K562 (cell line): ENCODE measurements around the gene SLC35B1. TPM values are rescaled to one million over a fixed set of nuclear protein-coding genes. Genes with fewer than 3 reads are reported as not detected.
A peak's percentile ranks its signal among the peaks of the same experiment; 100 is the strongest.

Source experiments
- ATAC-seq: fragments of 200-7000 bp; cut with Tn5 transposase; 3 replicates; pipeline ENCODE4 v1.9.1; 2020; ENCODE audit warnings: moderate library complexity
- BruUV-seq: library from RNA; stranded (reverse); fragments of 400-500 nt; replicated peaks from 2 replicates; lab custom pipeline; 2021; lab: Mats Ljungman, UMichigan
- CTCF ChIA-PET: fragments of 300-600 bp; formaldehyde crosslinking; extraction: SDS; loops from one replicate; lab custom pipeline; 2021; ENCODE audit warnings: low intra/inter-chr PET ratio; lab: Yijun Ruan, JAX
- POLR2A ChIA-PET: fragments of 300-600, 350-650 bp; sonication (Branson Sonifier 250); formaldehyde crosslinking; extraction: SDS; loops from one replicate; lab custom pipeline; 2021; ENCODE audit warnings: antibody characterized with exemption, inconsistent platforms; lab: Yijun Ruan, JAX
- DNase-seq, 4 experiments: peaks; one replicate each; pipeline versions ENCODE4 v3.0.0 to v3.0.0-alpha.2; 2011 to 2018; ENCODE audit warnings: low spot score in 3 of 4, mixed read lengths in 3 of 4; ENCODE audit errors: extremely low read depth in 1 of 4
- FAIRE-seq: peaks from 2 replicates; lab custom pipeline; 2011; peaks lifted over from hg19 to GRCh38; lab: Jason Lieb, UNC
- H2AFZ ChIP-seq: 2 replicates; pipeline ENCODE4 v1.6.0; 2011; ENCODE audit warnings: low read depth, low read length, control low read depth, inconsistent platforms
- H3K27ac ChIP-seq: fragments of 200-600 bp; 3 replicates; pipeline ENCODE4 v1.8.0; 2011; ENCODE audit warnings: low read depth, mild to moderate bottlenecking, control low read depth, inconsistent platforms, low read length, moderate library complexity, mixed read lengths; ENCODE audit errors: extremely low read depth
- H3K27me3 ChIP-seq, 2 experiments: fragments of 300-600 bp in 1 of 2; 2 replicates in 1 of 2; 3 replicates in 1 of 2; pipeline versions ENCODE4 v1.6.0 to v1.8.0; 2011; ENCODE audit warnings: inconsistent platforms in 2 of 2, low read length in 2 of 2, mild to moderate bottlenecking in 1 of 2, mixed read lengths in 1 of 2, moderate library complexity in 1 of 2; ENCODE audit not compliant: control insufficient read depth in 2 of 2, insufficient read depth in 2 of 2
- H3K36me3 ChIP-seq: fragments of 300-600 bp; 3 replicates; pipeline ENCODE4 v1.8.0; 2011; ENCODE audit warnings: mild to moderate bottlenecking, low read length, inconsistent platforms; ENCODE audit not compliant: control insufficient read depth, insufficient read depth
- H3K4me1 ChIP-seq, 2 experiments: fragments of 200-600 bp in 1 of 2; replicated peaks in 1 of 2; 2 replicates in 1 of 2; 3 replicates in 1 of 2; pipeline versions ENCODE4 v1.5.1 to v1.8.0; 2011; ENCODE audit warnings: inconsistent platforms in 2 of 2, low read length in 2 of 2, mild to moderate bottlenecking in 1 of 2, mixed read lengths in 1 of 2, moderate library complexity in 1 of 2; ENCODE audit not compliant: control insufficient read depth in 2 of 2, insufficient read depth in 2 of 2
- H3K4me2 ChIP-seq: 2 replicates; pipeline ENCODE4 v1.6.1; 2011; ENCODE audit warnings: low read length, control low read depth, inconsistent platforms, mixed read lengths; ENCODE audit not compliant: insufficient read depth
- H3K4me3 ChIP-seq: fragments of 200-600 bp; sonication (generic), shearing (Covaris generic); 2 replicates; pipeline ENCODE4 v1.5.1; 2016; ENCODE audit warnings: control low read depth, inconsistent platforms
- H3K79me2 ChIP-seq: fragments of 200-600 bp; 3 replicates; pipeline ENCODE4 v1.8.0; 2011; ENCODE audit warnings: low read length, inconsistent platforms; ENCODE audit not compliant: control insufficient read depth, insufficient read depth
- H3K9ac ChIP-seq, 2 experiments: 2 replicates each; pipeline versions ENCODE4 v1.6.0 to v1.6.1; 2011; ENCODE audit warnings: low read depth in 2 of 2, low read length in 2 of 2, control low read depth in 1 of 2, inconsistent platforms in 1 of 2, mild to moderate bottlenecking in 1 of 2, mixed read lengths in 1 of 2; ENCODE audit not compliant: insufficient read depth in 1 of 2
- H3K9me1 ChIP-seq: one replicate; pipeline ENCODE4 v1.6.0; 2011; ENCODE audit warnings: inconsistent platforms, mild to moderate bottlenecking, low read length, moderate library complexity; ENCODE audit not compliant: control insufficient read depth, insufficient read depth
- H3K9me3 ChIP-seq: replicated peaks from 2 replicates; pipeline ENCODE4 v1.5.1; 2011; ENCODE audit warnings: low read depth, low read length, inconsistent platforms; ENCODE audit not compliant: control insufficient read depth, insufficient read depth
- H4K20me1 ChIP-seq: replicated peaks from 2 replicates; pipeline ENCODE4 v1.6.1; 2011; ENCODE audit warnings: low read length, inconsistent platforms, mixed read lengths; ENCODE audit not compliant: control insufficient read depth, insufficient read depth
- ARHGAP35 ChIP-seq: fragments of 450-650 bp; IDR thresholded peaks from 2 replicates; pipeline ENCODE4 v1.6.1; 2018; ENCODE audit not compliant: partially characterized antibody
- FOXJ2 ChIP-seq: fragments of 200-800 bp; sonication (Bioruptor generic); IDR thresholded peaks from 2 replicates; pipeline ENCODE4 v1.6.1; 2016; ENCODE audit warnings: missing genetic modification characterization, missing compliant biosample characterization
- FOXM1 ChIP-seq, 2 experiments: fragments of 450-650 bp in 1 of 2; sonication (generic) in 1 of 2; formaldehyde crosslinking in 1 of 2; IDR thresholded peaks; 2 replicates each; pipeline versions ENCODE4 v1.6.1 to v1.9.0; 2017 to 2022; ENCODE audit warnings: low read depth in 2 of 2, mild to moderate bottlenecking in 2 of 2, missing genetic modification reagents in 1 of 2, moderate library complexity in 1 of 2
- GABPA ChIP-seq: fragments of 200-800 bp; sonication (Bioruptor generic); conservative IDR thresholded peaks from 2 replicates; pipeline ENCODE4 v1.6.1; 2016; ENCODE audit warnings: low read depth, missing genetic modification characterization, missing compliant biosample characterization
- JUNB ChIP-seq: fragments of 450-650 bp; formaldehyde crosslinking; conservative IDR thresholded peaks from 2 replicates; pipeline ENCODE4 v1.4.0; 2020; ENCODE audit warnings: mild to moderate bottlenecking
- NFE2 ChIP-seq: IDR thresholded peaks from 2 replicates; pipeline ENCODE4 v1.6.1; 2014; ENCODE audit warnings: antibody characterized with exemption, low read depth
- POLR2G ChIP-seq: fragments of 200-400 bp; formaldehyde crosslinking; IDR thresholded peaks from 2 replicates; pipeline ENCODE4 v1.6.1; 2017; ENCODE audit warnings: low read depth, mild to moderate bottlenecking, antibody characterized with exemption, low read length, moderate library complexity
- RAD21 ChIP-seq, 2 experiments: fragments of 250-450 bp in 1 of 2; fragments of 450-650 bp in 1 of 2; sonication (Bioruptor Pico) in 1 of 2; formaldehyde crosslinking in 1 of 2; IDR thresholded peaks in 1 of 2; conservative IDR thresholded peaks in 1 of 2; 2 replicates each; pipeline versions ENCODE4 v1.4.0 to v1.8.0; 2020 to 2022; ENCODE audit warnings: mild to moderate bottlenecking in 2 of 2, moderate library complexity in 1 of 2
- SMC3 ChIP-seq: conservative IDR thresholded peaks from 2 replicates; pipeline ENCODE4 v1.6.1; 2011; ENCODE audit warnings: low read depth, low read length, improper control_type of control experiment; ENCODE audit not compliant: insufficient read depth
- ZNF253 ChIP-seq: fragments of 250-450 bp; sonication (Bioruptor Pico); conservative IDR thresholded peaks from 2 replicates; pipeline ENCODE4 v1.6.1; 2021; ENCODE audit warnings: mild to moderate bottlenecking
- WGBS: fragments of 100-300 bp; shearing (Covaris generic); methylation state at CpG from one replicate; pipeline ENCODE4 v1.1.6; 2016; ENCODE audit warnings: low coverage, mixed read lengths; ENCODE audit not compliant: insufficient coverage; ENCODE audit errors: missing lambda C conversion rate; 5-methylcytosine and 5-hydroxymethylcytosine counted together
- in situ Hi-C: fragments of 300-500 bp; cut with MboI; formaldehyde crosslinking; loops from 4 replicates; pipeline ENCODE4 v1.15.0; 2018; ENCODE audit warnings: inconsistent platforms, mixed read lengths
- intact Hi-C: fragments of 100-400 bp; cut with micrococcal nuclease; formaldehyde crosslinking; loops from 2 replicates; pipeline ENCODE4 v1.14.2; 2022
- polyA plus RNA-seq, 8 experiments: library from polyadenylated mRNA; depleted of rRNA in 4 of 8; stranded (reverse) in 5 of 8; unstranded in 3 of 8; fragments of >200 nt; fragmentation: Nextera tagmentation in 2 of 8; fragmentation: Illumina TruSeq in 1 of 8; extraction: Ambion mirVana in 2 of 8; extraction: Trizol in 1 of 8; gene quantifications; 2 replicates each; pipeline versions ENCODE4 v1.2.1 to v1.2.3, GENCODE V29; 2011 to 2014; ENCODE audit warnings: inconsistent platforms in 1 of 8, missing spikeins in 1 of 8
- total RNA-seq, 7 experiments: library from RNA; depleted of rRNA in 6 of 7; stranded (reverse); fragments of >200 nt in 6 of 7; fragmentation: Illumina TruSeq in 2 of 7; extraction: Trizol in 2 of 7; gene quantifications; 2 replicates each; pipeline versions ENCODE4 v1.2.1 to v1.2.3, GENCODE V29; 2011 to 2021; ENCODE audit warnings: low replicate concordance in 1 of 7
- TF ChIP-seq, protein P1 (sequence below), 3 experiments: IDR thresholded peaks in 2 of 3; conservative IDR thresholded peaks in 1 of 3; 2 replicates each; pipeline ENCODE4 v1.5.1; 2011 to 2012; ENCODE audit warnings: low read length in 3 of 3, mild to moderate bottlenecking in 3 of 3, control low read depth in 2 of 3, improper control_type of control experiment in 1 of 3, inconsistent platforms in 1 of 3, low read depth in 1 of 3, mixed read lengths in 1 of 3, moderate library complexity in 1 of 3; ENCODE audit not compliant: insufficient read depth in 2 of 3

The SLC35B1 gene
- total and polyA plus RNA-seq, 9 of the 15 experiments (the other 6 are each of a cell fraction or from before 2014, with no cell fraction given) = 51.4 to 87.9 (median 66.3) TPM

DNA sequence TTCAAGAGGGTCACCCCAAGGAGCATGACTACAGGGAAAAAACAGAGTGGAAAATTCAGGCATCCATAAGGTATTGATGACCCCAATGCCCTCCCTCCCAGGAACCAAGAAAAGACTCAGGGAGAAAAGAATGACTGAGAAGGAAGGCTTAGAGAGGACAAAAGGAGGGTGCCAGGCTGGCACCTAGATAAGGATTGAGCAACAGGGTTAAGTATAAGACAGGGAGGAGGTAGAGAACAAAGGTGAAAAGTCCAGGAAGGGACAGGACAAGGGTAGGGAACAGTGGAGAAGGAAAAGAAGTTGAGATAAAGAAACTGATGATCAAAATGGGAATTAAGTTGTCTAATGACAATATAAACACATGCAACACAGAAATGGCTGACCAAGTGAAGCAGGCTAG lies 2.5 kb downstream of the SLC35B1 start (continued):
- TF ChIP-seq FOXM1 (IDR thresholded peaks at IDR 0.05; ENCODE audit: low read depth) (no peak), FOXM1 (CRISPR knock-in tag; IDR thresholded peaks at IDR 0.05; ENCODE audit: low read depth) (no peak), JUNB (CRISPR knock-in tag) (no peak), ZNF253 (CRISPR knock-in tag) (no peak), POLR2G (no peak), FOXJ2 (tag) (no peak)

DNA sequence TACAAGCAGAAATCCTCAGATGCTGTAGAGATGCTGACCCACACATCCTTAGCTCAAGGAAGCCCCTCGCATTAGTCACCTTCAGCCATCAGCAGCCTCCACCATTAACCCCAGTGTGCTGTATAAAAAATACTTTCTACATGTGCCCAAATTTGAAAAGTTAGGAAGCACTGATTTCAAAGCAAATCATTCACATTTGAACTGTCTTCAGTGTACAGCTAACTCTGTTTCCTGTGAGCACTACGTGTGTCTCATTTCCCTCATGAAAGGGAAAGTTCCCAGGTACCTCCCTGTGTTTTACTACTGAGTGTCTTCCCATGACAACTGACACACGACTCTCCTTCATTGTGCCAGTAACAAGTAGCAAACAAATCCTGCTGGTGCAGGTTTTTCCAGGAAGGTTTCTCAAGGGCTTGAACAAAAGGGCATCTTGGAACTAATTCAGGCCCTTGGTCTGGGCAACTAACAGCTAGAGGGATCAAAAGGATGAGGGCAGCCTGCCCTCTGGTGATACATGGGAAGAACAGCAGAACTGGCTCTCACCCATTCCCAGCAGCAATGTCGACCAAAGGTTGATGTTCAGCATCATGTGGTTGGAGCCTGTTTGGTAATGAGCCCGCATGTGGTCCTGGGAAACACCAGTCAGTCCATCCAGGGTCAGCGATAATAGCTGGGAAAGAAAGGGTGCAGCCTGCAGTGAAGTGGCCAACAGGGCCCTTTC lies 4.0 kb downstream of the SLC35B1 start:
- Histone ChIP-seq H3K4me3 (no peak overlapping the region), H3K27me3 (no peaks in the 10 kb centered on the region), H3K79me2 (peaks cover 17% of the 10 kb centered on the region), H3K4me2 (no peak overlapping the region), H3K27ac (no peak overlapping the region), H3K9me3 (no peaks in the 10 kb centered on the region), H3K9me1 (no peaks in the 10 kb centered on the region), H3K4me1 (peaks cover 2 to 9% of the 10 kb centered on the region in 2 experiments; a peak in 4 of 5 replicates), H3K36me3 (peaks cover 60% of the 10 kb centered on the region), H4K20me1 (no peaks in the 10 kb centered on the region), H2AFZ (no peak overlapping the region), H3K9ac (no peak overlapping the region)
- 63% methylated on average over 6 of the region's 6 CpGs for WGBS
- in situ Hi-C loops (no loop called here), intact Hi-C loops (no loop called here)
- peak; percentile 70 for FAIRE-seq
- ChIA-PET POLR2A (interaction anchor here (0.6 to 1.4 kb wide), 3 partner anchors 57 to 131 kb away, joined by 3 to 4 read pairs (median 3); partner anchors contain the start of gene KAT7), CTCF (interaction anchor here (0.5 to 2.8 kb wide), 6 partner anchors 128 to 1024 kb away, joined by 3 to 20 read pairs (median 7); partner anchors contain the start of gene NXPH3)
- ATAC-seq = no peak
- no TSS peak for BruUV-seq
- peak in 2 of 4 experiments; percentile 24 to 48 for DNase-seq
- TF ChIP-seq RAD21 (CRISPR knock-in tag; conservative IDR thresholded peaks at IDR 0.05 in 1 of 2, IDR thresholded peaks at IDR 0.05 in 1 of 2) (peak in 1 of 2 experiments; percentile 54; a peak in 3 of 4 replicates), GABPA (tag) (no peak), ARHGAP35 (no peak), POLR2G (no peak), SMC3 (peak; percentile 38; the same call in 1 of the 2 replicates), NFE2 (no peak)
- TF ChIP-seq, protein P1, sequence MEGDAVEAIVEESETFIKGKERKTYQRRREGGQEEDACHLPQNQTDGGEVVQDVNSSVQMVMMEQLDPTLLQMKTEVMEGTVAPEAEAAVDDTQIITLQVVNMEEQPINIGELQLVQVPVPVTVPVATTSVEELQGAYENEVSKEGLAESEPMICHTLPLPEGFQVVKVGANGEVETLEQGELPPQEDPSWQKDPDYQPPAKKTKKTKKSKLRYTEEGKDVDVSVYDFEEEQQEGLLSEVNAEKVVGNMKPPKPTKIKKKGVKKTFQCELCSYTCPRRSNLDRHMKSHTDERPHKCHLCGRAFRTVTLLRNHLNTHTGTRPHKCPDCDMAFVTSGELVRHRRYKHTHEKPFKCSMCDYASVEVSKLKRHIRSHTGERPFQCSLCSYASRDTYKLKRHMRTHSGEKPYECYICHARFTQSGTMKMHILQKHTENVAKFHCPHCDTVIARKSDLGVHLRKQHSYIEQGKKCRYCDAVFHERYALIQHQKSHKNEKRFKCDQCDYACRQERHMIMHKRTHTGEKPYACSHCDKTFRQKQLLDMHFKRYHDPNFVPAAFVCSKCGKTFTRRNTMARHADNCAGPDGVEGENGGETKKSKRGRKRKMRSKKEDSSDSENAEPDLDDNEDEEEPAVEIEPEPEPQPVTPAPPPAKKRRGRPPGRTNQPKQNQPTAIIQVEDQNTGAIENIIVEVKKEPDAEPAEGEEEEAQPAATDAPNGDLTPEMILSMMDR (IDR thresholded peaks at IDR 0.05 in 2 of 3, conservative IDR thresholded peaks at IDR 0.05 in 1 of 3; ENCODE audit: insufficient read depth in 2 of 3, low read depth in 1 of 3, low read length in 3 of 3) = peak; percentile 55 to 58 (median 57)
